ENCODE results near the gene MAST3. TPM values are rescaled to one million over a fixed set of nuclear protein-coding genes. Genes with fewer than 3 reads are reported as not detected.

MAST3 gene
- total and polyA plus RNA-seq, 2 of the 13 experiments (the other 11 are each of a cell fraction or from before 2014, with no cell fraction given), result 4.1 to 4.6 TPM

DNA sequence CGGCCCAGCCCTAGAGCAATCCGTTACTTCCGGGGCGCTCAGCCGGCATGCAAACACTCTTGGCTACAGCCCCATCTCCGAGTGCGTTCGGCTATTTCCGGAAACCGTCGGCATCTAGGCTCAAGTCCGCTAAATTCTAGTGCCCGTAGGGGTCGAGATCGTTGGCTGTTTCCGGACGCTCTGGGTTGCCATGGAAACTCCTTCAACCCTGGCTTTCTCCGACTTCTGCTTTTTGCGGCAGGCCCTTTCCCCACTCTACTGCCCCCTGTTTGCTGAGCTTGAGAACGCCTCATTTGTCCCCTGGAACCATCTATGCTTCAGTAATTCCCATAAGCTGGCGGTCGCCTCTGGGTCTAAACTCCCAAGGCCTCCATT is 54.9 kb downstream of the MAST3 start (continued):
- TF ChIP-seq, protein P1, sequence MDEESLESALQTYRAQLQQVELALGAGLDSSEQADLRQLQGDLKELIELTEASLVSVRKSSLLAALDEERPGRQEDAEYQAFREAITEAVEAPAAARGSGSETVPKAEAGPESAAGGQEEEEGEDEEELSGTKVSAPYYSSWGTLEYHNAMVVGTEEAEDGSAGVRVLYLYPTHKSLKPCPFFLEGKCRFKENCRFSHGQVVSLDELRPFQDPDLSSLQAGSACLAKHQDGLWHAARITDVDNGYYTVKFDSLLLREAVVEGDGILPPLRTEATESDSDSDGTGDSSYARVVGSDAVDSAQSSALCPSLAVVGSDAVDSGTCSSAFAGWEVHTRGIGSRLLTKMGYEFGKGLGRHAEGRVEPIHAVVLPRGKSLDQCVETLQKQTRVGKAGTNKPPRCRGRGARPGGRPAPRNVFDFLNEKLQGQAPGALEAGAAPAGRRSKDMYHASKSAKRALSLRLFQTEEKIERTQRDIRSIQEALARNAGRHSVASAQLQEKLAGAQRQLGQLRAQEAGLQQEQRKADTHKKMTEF (CRISPR knock-in tag; IDR thresholded peaks at IDR 0.05), result peak; percentile 55; the same call in 1 of the 2 replicates
- TF ChIP-seq HMG20B (CRISPR knock-in tag; conservative IDR thresholded peaks at IDR 0.05) (peak; percentile 54; the same call in 1 of the 2 replicates), ZNF264 (CRISPR knock-in tag; IDR thresholded peaks at IDR 0.05) (0 out of 2 replicates have a peak, but pooled peaks have one; percentile 66), ZNF891 (CRISPR knock-in tag; IDR thresholded peaks at IDR 0.05) (0 out of 2 replicates have a peak, but pooled peaks have one; percentile 34), ZNF841 (CRISPR knock-in tag; IDR thresholded peaks at IDR 0.05; ENCODE audit: borderline replicate concordance) (no peak), TOPORS (CRISPR knock-in tag; IDR thresholded peaks at IDR 0.05) (peak; percentile 86; the same call in 1 of the 2 replicates), ZSCAN31 (CRISPR knock-in tag; IDR thresholded peaks at IDR 0.05; ENCODE audit: low read depth) (no peak; the same call in 1 of the 2 replicates), SP4 (CRISPR knock-in tag; IDR thresholded peaks at IDR 0.05) (peak; percentile 51; the same call in 1 of the 2 replicates), ZNF354B (CRISPR knock-in tag; IDR thresholded peaks at IDR 0.05) (no peak), SSRP1 (CRISPR knock-in tag; IDR thresholded peaks at IDR 0.05) (0 out of 2 replicates have a peak, but pooled peaks have one; percentile 11), ZNF564 (CRISPR knock-in tag; IDR thresholded peaks at IDR 0.05) (peak; percentile 49; the same call in 1 of the 2 replicates), KAT8 (CRISPR knock-in tag; IDR thresholded peaks at IDR 0.05) (peak; percentile 60), TCF12 (IDR thresholded peaks at IDR 0.05) (no peak), TCF12 (CRISPR knock-in tag; IDR thresholded peaks at IDR 0.05) (peak; percentile 40; the same call in 1 of the 2 replicates), ELF4 (CRISPR knock-in tag; IDR thresholded peaks at IDR 0.05; ENCODE audit: borderline replicate concordance) (peak; percentile 92; the same call in 1 of the 2 replicates), FIP1L1 (IDR thresholded peaks at IDR 0.05; ENCODE audit: borderline replicate concordance, insufficient read depth, low read depth, low read length) (0 out of 2 replicates have a peak, but pooled peaks have one; percentile 63), DPF2 (CRISPR knock-in tag; IDR thresholded peaks at IDR 0.05; ENCODE audit: borderline replicate concordance, low read depth) (no peak), ZBTB3 (CRISPR knock-in tag; IDR thresholded peaks at IDR 0.05; ENCODE audit: borderline replicate concordance, low read depth) (no peak)
- TF ChIP-seq, protein P2, sequence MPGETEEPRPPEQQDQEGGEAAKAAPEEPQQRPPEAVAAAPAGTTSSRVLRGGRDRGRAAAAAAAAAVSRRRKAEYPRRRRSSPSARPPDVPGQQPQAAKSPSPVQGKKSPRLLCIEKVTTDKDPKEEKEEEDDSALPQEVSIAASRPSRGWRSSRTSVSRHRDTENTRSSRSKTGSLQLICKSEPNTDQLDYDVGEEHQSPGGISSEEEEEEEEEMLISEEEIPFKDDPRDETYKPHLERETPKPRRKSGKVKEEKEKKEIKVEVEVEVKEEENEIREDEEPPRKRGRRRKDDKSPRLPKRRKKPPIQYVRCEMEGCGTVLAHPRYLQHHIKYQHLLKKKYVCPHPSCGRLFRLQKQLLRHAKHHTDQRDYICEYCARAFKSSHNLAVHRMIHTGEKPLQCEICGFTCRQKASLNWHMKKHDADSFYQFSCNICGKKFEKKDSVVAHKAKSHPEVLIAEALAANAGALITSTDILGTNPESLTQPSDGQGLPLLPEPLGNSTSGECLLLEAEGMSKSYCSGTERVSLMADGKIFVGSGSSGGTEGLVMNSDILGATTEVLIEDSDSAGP (CRISPR knock-in tag; IDR thresholded peaks at IDR 0.05; ENCODE audit: borderline replicate concordance), result 0 out of 2 replicates have a peak, but pooled peaks have one; percentile 17
- TF ChIP-seq, protein P3, sequence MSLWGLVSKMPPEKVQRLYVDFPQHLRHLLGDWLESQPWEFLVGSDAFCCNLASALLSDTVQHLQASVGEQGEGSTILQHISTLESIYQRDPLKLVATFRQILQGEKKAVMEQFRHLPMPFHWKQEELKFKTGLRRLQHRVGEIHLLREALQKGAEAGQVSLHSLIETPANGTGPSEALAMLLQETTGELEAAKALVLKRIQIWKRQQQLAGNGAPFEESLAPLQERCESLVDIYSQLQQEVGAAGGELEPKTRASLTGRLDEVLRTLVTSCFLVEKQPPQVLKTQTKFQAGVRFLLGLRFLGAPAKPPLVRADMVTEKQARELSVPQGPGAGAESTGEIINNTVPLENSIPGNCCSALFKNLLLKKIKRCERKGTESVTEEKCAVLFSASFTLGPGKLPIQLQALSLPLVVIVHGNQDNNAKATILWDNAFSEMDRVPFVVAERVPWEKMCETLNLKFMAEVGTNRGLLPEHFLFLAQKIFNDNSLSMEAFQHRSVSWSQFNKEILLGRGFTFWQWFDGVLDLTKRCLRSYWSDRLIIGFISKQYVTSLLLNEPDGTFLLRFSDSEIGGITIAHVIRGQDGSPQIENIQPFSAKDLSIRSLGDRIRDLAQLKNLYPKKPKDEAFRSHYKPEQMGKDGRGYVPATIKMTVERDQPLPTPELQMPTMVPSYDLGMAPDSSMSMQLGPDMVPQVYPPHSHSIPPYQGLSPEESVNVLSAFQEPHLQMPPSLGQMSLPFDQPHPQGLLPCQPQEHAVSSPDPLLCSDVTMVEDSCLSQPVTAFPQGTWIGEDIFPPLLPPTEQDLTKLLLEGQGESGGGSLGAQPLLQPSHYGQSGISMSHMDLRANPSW (CRISPR knock-in tag; IDR thresholded peaks at IDR 0.05; ENCODE audit: borderline replicate concordance), result peak; percentile 78; the same call in 1 of the 2 replicates
- TF ChIP-seq, protein P4, sequence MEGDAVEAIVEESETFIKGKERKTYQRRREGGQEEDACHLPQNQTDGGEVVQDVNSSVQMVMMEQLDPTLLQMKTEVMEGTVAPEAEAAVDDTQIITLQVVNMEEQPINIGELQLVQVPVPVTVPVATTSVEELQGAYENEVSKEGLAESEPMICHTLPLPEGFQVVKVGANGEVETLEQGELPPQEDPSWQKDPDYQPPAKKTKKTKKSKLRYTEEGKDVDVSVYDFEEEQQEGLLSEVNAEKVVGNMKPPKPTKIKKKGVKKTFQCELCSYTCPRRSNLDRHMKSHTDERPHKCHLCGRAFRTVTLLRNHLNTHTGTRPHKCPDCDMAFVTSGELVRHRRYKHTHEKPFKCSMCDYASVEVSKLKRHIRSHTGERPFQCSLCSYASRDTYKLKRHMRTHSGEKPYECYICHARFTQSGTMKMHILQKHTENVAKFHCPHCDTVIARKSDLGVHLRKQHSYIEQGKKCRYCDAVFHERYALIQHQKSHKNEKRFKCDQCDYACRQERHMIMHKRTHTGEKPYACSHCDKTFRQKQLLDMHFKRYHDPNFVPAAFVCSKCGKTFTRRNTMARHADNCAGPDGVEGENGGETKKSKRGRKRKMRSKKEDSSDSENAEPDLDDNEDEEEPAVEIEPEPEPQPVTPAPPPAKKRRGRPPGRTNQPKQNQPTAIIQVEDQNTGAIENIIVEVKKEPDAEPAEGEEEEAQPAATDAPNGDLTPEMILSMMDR (CRISPR knock-in tag; IDR thresholded peaks at IDR 0.05), result peak; percentile 78
- TF ChIP-seq, protein P5, sequence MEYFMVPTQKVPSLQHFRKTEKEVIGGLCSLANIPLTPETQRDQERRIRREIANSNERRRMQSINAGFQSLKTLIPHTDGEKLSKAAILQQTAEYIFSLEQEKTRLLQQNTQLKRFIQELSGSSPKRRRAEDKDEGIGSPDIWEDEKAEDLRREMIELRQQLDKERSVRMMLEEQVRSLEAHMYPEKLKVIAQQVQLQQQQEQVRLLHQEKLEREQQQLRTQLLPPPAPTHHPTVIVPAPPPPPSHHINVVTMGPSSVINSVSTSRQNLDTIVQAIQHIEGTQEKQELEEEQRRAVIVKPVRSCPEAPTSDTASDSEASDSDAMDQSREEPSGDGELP (IDR thresholded peaks at IDR 0.05; ENCODE audit: borderline replicate concordance, low read depth), result peak; percentile 46; the same call in 1 of the 2 replicates

Data from HepG2 (cell line).